Lower leg skin (tissue), 3 donors: ENCODE results near the gene MGAM2.

Source experiments
- CTCF ChIP-seq, 3 donors: fragments of 450-650 bp; IDR thresholded peaks; one replicate each; pipeline ENCODE4 v1.5.1; 2016; ENCODE audit warnings: antibody characterized with exemption in 3 of 3, mild to moderate bottlenecking in 3 of 3, moderate library complexity in 2 of 3
- POLR2A ChIP-seq, 2 donors: fragments of 450-650 bp; IDR thresholded peaks; one replicate each; pipeline ENCODE4 v1.6.1; 2016 to 2017; ENCODE audit warnings: antibody characterized with exemption in 2 of 2, mild to moderate bottlenecking in 1 of 2, moderate library complexity in 1 of 2

GRCh38 chr7:142185801-142186200 is 74.3 kb downstream of the MGAM2 start:
- TF ChIP-seq CTCF (IDR thresholded peaks at IDR 0.05) (no peak), POLR2A (IDR thresholded peaks at IDR 0.05) (no peak)
